Thoracic aorta (tissue), 2 donors: Measurements from ENCODE around the gene MS4A2. TPM values are rescaled to one million over a fixed set of nuclear protein-coding genes. Genes with fewer than 3 reads are reported as not detected.

Source experiments
- ATAC-seq: fragments of 150-250 bp; one replicate; pipeline ENCODE4 v1.8.0; 2017; ENCODE audit warnings: low read depth; ENCODE audit not compliant: insufficient number of reproducible peaks, low FRiP score
- DNase-seq: peaks from one replicate; pipeline ENCODE4 v3.0.0-alpha.2; 2020; ENCODE audit warnings: low spot score
- H3K27ac ChIP-seq, 2 donors: fragments of 200-600 bp; sonication (generic); 1 replicate in 1 of 2; 2 replicates in 1 of 2; pipeline ENCODE4 v1.5.1; 2016; ENCODE audit warnings: mild to moderate bottlenecking in 2 of 2, moderate library complexity in 2 of 2
- H3K27me3 ChIP-seq: fragments of 200-600 bp; sonication (generic); replicated peaks from 2 replicates; pipeline ENCODE4 v1.6.0; 2016; ENCODE audit warnings: mild to moderate bottlenecking; ENCODE audit not compliant: insufficient read depth
- H3K36me3 ChIP-seq: fragments of 200-600 bp; sonication (generic); one replicate; pipeline ENCODE4 v1.5.1; 2016
- H3K4me1 ChIP-seq, 2 donors: fragments of 200-600 bp; sonication (generic); 1 replicate in 1 of 2; 2 replicates in 1 of 2; pipeline versions ENCODE4 v1.5.1 to v1.6.0; 2016; ENCODE audit warnings: low read depth in 2 of 2, mild to moderate bottlenecking in 1 of 2; ENCODE audit not compliant: control insufficient read depth in 1 of 2
- H3K4me3 ChIP-seq: fragments of 200-600 bp; sonication (generic); 2 replicates; pipeline ENCODE4 v1.5.1; 2016; ENCODE audit warnings: mild to moderate bottlenecking
- H3K9me3 ChIP-seq: fragments of 200-600 bp; sonication (generic); 2 replicates; pipeline ENCODE4 v1.5.1; 2016
- CTCF ChIP-seq: fragments of 200-600 bp; sonication (generic); IDR thresholded peaks from one replicate; pipeline ENCODE4 v1.5.1; 2019; ENCODE audit warnings: antibody characterized with exemption
- total RNA-seq, 2 donors: library from RNA; depleted of rRNA; stranded (reverse); fragments of >200 nt; gene quantifications; one replicate each; pipeline versions ENCODE4 v1.1.0 to v1.2.3, GENCODE V29; 2016

MS4A2 gene
- total RNA-seq, 2 donors from 2014 or later: 1.1 to 5.9 TPM

- Histone ChIP-seq H3K4me3 (no peak overlapping the region), H3K36me3 (no peaks in the 10 kb centered on the region), H3K27ac (no peak overlapping the region), H3K9me3 (no peaks in the 10 kb centered on the region), H3K4me1 (no peaks in the 10 kb centered on the region), H3K27me3 (no peaks in the 10 kb centered on the region)
- TF ChIP-seq CTCF: no peak
- ATAC-seq: no peak
- no peak for DNase-seq
Measured at GRCh38 chr11:60118338-60118737, 29.9 kb downstream of the MS4A2 start.

GRCh38 chr11:60119710-60120109, 31.2 kb downstream of the MS4A2 start:
- no peak for TF ChIP-seq CTCF
- no peak overlapping the region for H3K27ac ChIP-seq
- no peaks in the 10 kb centered on the region for H3K36me3 ChIP-seq
- ATAC-seq: no peak
- no peaks in the 10 kb centered on the region for H3K4me1 ChIP-seq
- H3K4me3 ChIP-seq: no peak overlapping the region
- H3K9me3 ChIP-seq: no peaks in the 10 kb centered on the region
- DNase-seq: no peak
- no peaks in the 10 kb centered on the region for H3K27me3 ChIP-seq

GRCh38 chr11:60121264-60121663, 32.8 kb downstream of the MS4A2 start:
- Histone ChIP-seq H3K36me3 (no peaks in the 10 kb centered on the region), H3K27ac (no peak overlapping the region), H3K4me3 (no peak overlapping the region), H3K4me1 (no peaks in the 10 kb centered on the region), H3K27me3 (no peaks in the 10 kb centered on the region), H3K9me3 (no peaks in the 10 kb centered on the region)
- TF ChIP-seq CTCF: no peak
- DNase-seq (no peak), ATAC-seq (no peak)

- Histone ChIP-seq H3K27me3 (no peaks in the 10 kb centered on the region), H3K36me3 (no peaks in the 10 kb centered on the region), H3K27ac (no peak overlapping the region), H3K4me3 (no peak overlapping the region), H3K4me1 (no peaks in the 10 kb centered on the region), H3K9me3 (no peaks in the 10 kb centered on the region)
- TF ChIP-seq CTCF: no peak
- DNase-seq: no peak
- no peak for ATAC-seq
Measured at GRCh38 chr11:60122414-60123036, 34.1 kb downstream of the MS4A2 start.

- no peaks in the 10 kb centered on the region for H3K36me3 ChIP-seq
- ATAC-seq (no peak), DNase-seq (no peak)
Measured at GRCh38 chr11:60124802-60125432, 36.5 kb downstream of the MS4A2 start.

More at GRCh38 chr11:60124802-60125432, 36.5 kb downstream of the MS4A2 start:
- Histone ChIP-seq H3K27me3 (no peaks in the 10 kb centered on the region), H3K9me3 (no peaks in the 10 kb centered on the region), H3K4me3 (no peak overlapping the region), H3K4me1 (no peaks in the 10 kb centered on the region), H3K27ac (no peak overlapping the region)
- no peak for TF ChIP-seq CTCF
